Astrocyte (in vitro differentiated cells and primary cell): ENCODE data around the gene FAM47E. TPM values are rescaled to one million over a fixed set of nuclear protein-coding genes. Genes with fewer than 3 reads are reported as not detected.

Experiments
- DNase-seq: peaks from one replicate; pipeline ENCODE4 v3.0.0-alpha.2; 2010; ENCODE audit warnings: low read depth
- FAIRE-seq: peaks from 2 replicates; lab custom pipeline; 2011; peaks lifted over from hg19 to GRCh38; lab: Jason Lieb, UNC
- H2AFZ ChIP-seq: 2 replicates; pipeline ENCODE4 v1.6.0; 2012; ENCODE audit warnings: low read depth, low read length, inconsistent platforms
- H3K27ac ChIP-seq: 2 replicates; pipeline ENCODE4 v1.5.1; 2011; ENCODE audit warnings: low read depth, low read length, inconsistent platforms
- H3K27me3 ChIP-seq: 2 replicates; pipeline ENCODE4 v1.6.0; 2011; ENCODE audit warnings: low read length, inconsistent platforms; ENCODE audit not compliant: insufficient read depth
- H3K36me3 ChIP-seq: 2 replicates; pipeline ENCODE4 v1.5.1; 2011; ENCODE audit warnings: low read length, inconsistent platforms; ENCODE audit not compliant: insufficient read depth
- H3K4me1 ChIP-seq: 2 replicates; pipeline ENCODE4 v1.5.1; 2011; ENCODE audit warnings: low read length, inconsistent platforms; ENCODE audit not compliant: insufficient read depth
- H3K4me2 ChIP-seq: 2 replicates; pipeline ENCODE4 v1.6.0; 2012; ENCODE audit warnings: low read length, inconsistent platforms
- H3K4me3 ChIP-seq: 2 replicates; pipeline ENCODE4 v1.5.1; 2011; ENCODE audit warnings: low read depth, mild to moderate bottlenecking, low read length, inconsistent platforms; ENCODE audit not compliant: insufficient read depth
- H3K79me2 ChIP-seq: 2 replicates; pipeline ENCODE4 v1.6.0; 2012; ENCODE audit warnings: mild to moderate bottlenecking, low read length, inconsistent platforms; ENCODE audit not compliant: insufficient read depth
- H3K9ac ChIP-seq: 2 replicates; pipeline ENCODE4 v1.6.0; 2012; ENCODE audit warnings: mild to moderate bottlenecking, low read length, inconsistent platforms
- H3K9me3 ChIP-seq: 2 replicates; pipeline ENCODE4 v1.5.1; 2012; ENCODE audit warnings: low read depth, mild to moderate bottlenecking, low read length, inconsistent platforms; ENCODE audit not compliant: insufficient read depth
- H4K20me1 ChIP-seq: 2 replicates; pipeline ENCODE4 v1.6.0; 2012; ENCODE audit warnings: low read length, inconsistent platforms; ENCODE audit not compliant: insufficient read depth
- H3K27ac Mint-ChIP-seq: one replicate; pipeline ENCODE4 v1.8.0; 2021; ENCODE audit warnings: mild to moderate bottlenecking, mixed read lengths; ENCODE audit not compliant: unreplicated experiment
- H3K27me3 Mint-ChIP-seq: one replicate; pipeline ENCODE4 v1.8.0; 2021; ENCODE audit warnings: low read depth, mixed read lengths; ENCODE audit not compliant: unreplicated experiment
- H3K36me3 Mint-ChIP-seq: one replicate; pipeline ENCODE4 v1.8.0; 2021; ENCODE audit warnings: low read depth, mixed read lengths; ENCODE audit not compliant: unreplicated experiment
- H3K4me1 Mint-ChIP-seq: one replicate; pipeline ENCODE4 v1.8.0; 2021; ENCODE audit warnings: low read depth, mixed read lengths; ENCODE audit not compliant: unreplicated experiment
- H3K4me3 Mint-ChIP-seq: one replicate; pipeline ENCODE4 v1.8.0; 2021; ENCODE audit warnings: mild to moderate bottlenecking, moderate library complexity, mixed read lengths; ENCODE audit not compliant: unreplicated experiment
- H3K9me3 Mint-ChIP-seq: one replicate; pipeline ENCODE4 v1.8.0; 2021; ENCODE audit warnings: mild to moderate bottlenecking, mixed read lengths; ENCODE audit not compliant: unreplicated experiment
- EZH2 ChIP-seq: IDR thresholded peaks from 2 replicates; pipeline ENCODE4 v1.6.1; 2012; ENCODE audit warnings: mild to moderate bottlenecking, low read length, inconsistent platforms; ENCODE audit not compliant: insufficient read depth
- total RNA-seq: library from RNA; stranded (reverse); gene quantifications from 2 replicates; pipeline ENCODE4 v1.2.1, GENCODE V29; 2021
- TF ChIP-seq, protein P1 (sequence below): IDR thresholded peaks from 2 replicates; pipeline ENCODE4 v1.5.1; 2011; ENCODE audit warnings: low read depth, mild to moderate bottlenecking, inconsistent platforms, low read length, moderate library complexity; ENCODE audit not compliant: insufficient read depth

The FAM47E gene
- total RNA-seq, 1 donor from 2014 or later = 0.54 TPM

DNA sequence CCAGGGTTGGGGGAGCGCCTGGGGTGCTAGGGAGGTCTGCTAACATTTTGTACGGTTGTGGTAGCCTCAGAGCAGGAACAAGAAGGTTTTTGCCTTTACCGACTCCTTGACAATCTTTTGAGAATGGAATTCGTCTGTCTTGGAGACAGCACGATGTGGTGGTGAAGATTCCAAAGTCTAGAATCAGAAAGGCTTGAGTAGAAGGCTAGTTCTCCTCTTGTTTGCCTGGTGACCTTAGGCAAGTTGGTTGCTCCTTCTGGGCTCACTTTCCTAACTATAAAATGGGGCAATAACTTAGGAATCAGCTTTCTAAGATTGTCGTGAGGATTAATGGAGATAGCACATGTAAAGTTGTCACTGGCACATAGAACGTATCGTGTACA is 741 bp downstream of the FAM47E start:
- peaks cover 45% of the 10 kb centered on the region for H3K27me3 Mint-ChIP-seq
- no peak for FAIRE-seq

DNA sequence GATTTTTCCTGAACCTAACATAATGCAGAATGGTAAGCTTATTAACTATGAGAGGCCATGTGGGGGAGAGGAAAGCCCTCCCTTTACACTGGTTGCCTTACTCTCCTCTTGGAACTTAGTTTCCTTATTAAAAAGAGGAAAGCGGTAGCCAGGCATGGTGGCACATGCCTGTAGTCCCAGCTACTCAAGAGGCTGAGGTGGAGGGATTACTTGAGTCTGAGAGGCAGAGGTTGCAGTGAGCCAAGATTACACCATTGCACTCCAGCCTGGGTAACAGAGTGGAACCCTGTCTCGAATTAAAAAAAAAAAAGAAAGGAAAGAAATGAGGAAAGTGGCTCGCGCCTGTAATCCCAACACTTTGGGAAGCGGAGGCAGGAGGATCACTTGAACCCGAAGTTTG is 2.0 kb downstream of the FAM47E start:
- H3K36me3 Mint-ChIP-seq = no peaks in the 10 kb centered on the region
- no peaks in the 10 kb centered on the region for H3K4me1 Mint-ChIP-seq
- Histone ChIP-seq H3K9ac (no peak overlapping the region), H3K27me3 (peaks cover 36% of the 10 kb centered on the region), H3K36me3 (no peaks in the 10 kb centered on the region), H2AFZ (no peak overlapping the region), H3K4me3 (no peak overlapping the region), H3K27ac (no peak overlapping the region), H4K20me1 (no peaks in the 10 kb centered on the region), H3K9me3 (no peaks in the 10 kb centered on the region), H3K4me1 (peaks cover 12% of the 10 kb centered on the region), H3K79me2 (no peaks in the 10 kb centered on the region), H3K4me2 (no peak overlapping the region)
- H3K4me3 Mint-ChIP-seq = no peak overlapping the region
- no peak overlapping the region for H3K27ac Mint-ChIP-seq
- DNase-seq = no peak
- peaks cover 48% of the 10 kb centered on the region for H3K27me3 Mint-ChIP-seq
- H3K9me3 Mint-ChIP-seq = peaks cover 4% of the 10 kb centered on the region
- FAIRE-seq = no peak
- TF ChIP-seq, protein P1, sequence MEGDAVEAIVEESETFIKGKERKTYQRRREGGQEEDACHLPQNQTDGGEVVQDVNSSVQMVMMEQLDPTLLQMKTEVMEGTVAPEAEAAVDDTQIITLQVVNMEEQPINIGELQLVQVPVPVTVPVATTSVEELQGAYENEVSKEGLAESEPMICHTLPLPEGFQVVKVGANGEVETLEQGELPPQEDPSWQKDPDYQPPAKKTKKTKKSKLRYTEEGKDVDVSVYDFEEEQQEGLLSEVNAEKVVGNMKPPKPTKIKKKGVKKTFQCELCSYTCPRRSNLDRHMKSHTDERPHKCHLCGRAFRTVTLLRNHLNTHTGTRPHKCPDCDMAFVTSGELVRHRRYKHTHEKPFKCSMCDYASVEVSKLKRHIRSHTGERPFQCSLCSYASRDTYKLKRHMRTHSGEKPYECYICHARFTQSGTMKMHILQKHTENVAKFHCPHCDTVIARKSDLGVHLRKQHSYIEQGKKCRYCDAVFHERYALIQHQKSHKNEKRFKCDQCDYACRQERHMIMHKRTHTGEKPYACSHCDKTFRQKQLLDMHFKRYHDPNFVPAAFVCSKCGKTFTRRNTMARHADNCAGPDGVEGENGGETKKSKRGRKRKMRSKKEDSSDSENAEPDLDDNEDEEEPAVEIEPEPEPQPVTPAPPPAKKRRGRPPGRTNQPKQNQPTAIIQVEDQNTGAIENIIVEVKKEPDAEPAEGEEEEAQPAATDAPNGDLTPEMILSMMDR = no peak
- no peak for TF ChIP-seq EZH2

More for the DNA sequence above, 741 bp downstream of the FAM47E start:
- no peaks in the 10 kb centered on the region for H3K79me2 ChIP-seq
- H4K20me1 ChIP-seq = no peaks in the 10 kb centered on the region
- no peaks in the 10 kb centered on the region for H3K9me3 ChIP-seq
- DNase-seq = no peak
- H3K27ac ChIP-seq = no peak overlapping the region
- H3K4me1 ChIP-seq = peaks cover 12% of the 10 kb centered on the region
- peak overlapping the region; percentile 50 for H3K4me3 ChIP-seq
- Mint-ChIP-seq H3K4me3 (peak overlapping the region; percentile 48), H3K9me3 (peaks cover 4% of the 10 kb centered on the region), H3K27ac (no peak overlapping the region), H3K36me3 (no peaks in the 10 kb centered on the region), H3K4me1 (no peaks in the 10 kb centered on the region)
- H2AFZ ChIP-seq = peak overlapping the region; percentile 70
- TF ChIP-seq EZH2 = no peak
- TF ChIP-seq, protein P1 = no peak
- H3K9ac ChIP-seq = no peak overlapping the region
- H3K4me2 ChIP-seq = peak overlapping the region; percentile 85
- no peaks in the 10 kb centered on the region for H3K36me3 ChIP-seq
- peaks cover 39% of the 10 kb centered on the region for H3K27me3 ChIP-seq

DNA sequence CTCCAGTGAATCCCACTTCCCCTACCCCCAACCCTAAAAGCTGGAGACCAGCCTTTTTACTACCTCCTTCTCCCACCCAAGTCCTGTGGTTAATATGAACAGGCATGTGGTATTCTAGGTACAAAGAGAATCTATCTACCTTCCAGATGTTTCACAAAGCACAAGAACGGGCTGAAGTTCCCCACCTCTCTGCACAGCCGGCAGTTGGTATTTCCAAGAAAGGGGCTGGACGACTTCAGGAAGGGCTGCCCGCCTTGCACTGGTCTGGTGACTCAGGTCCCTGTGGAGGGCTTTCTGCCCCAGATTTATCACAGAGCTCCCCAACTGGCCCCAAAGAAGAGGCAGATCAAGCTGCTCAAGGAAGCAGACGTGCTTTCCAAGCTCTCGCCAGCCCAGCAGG is 4.5 kb downstream of the FAM47E start:
- Mint-ChIP-seq H3K4me1 (peaks cover 2% of the 10 kb centered on the region), H3K27me3 (peaks cover 39% of the 10 kb centered on the region), H3K4me3 (no peak overlapping the region), H3K36me3 (no peaks in the 10 kb centered on the region), H3K27ac (no peak overlapping the region), H3K9me3 (peaks cover 4% of the 10 kb centered on the region)
- H2AFZ ChIP-seq = no peak overlapping the region
- TF ChIP-seq EZH2 = no peak
- TF ChIP-seq, protein P1 = no peak
- H3K4me1 ChIP-seq = peaks cover 10% of the 10 kb centered on the region
- DNase-seq = no peak
- H3K4me2 ChIP-seq = no peak overlapping the region
- no peaks in the 10 kb centered on the region for H3K9me3 ChIP-seq
- H3K4me3 ChIP-seq = no peak overlapping the region
- H3K79me2 ChIP-seq = no peaks in the 10 kb centered on the region
- H3K9ac ChIP-seq = no peak overlapping the region
- H3K36me3 ChIP-seq = no peaks in the 10 kb centered on the region
- no peaks in the 10 kb centered on the region for H4K20me1 ChIP-seq
- H3K27ac ChIP-seq = no peak overlapping the region
- no peak for FAIRE-seq
- peaks cover 23% of the 10 kb centered on the region for H3K27me3 ChIP-seq
